H1 (cell line): ENCODE measurements around the gene PACC1. TPM values are rescaled to one million over a fixed set of nuclear protein-coding genes. Genes with fewer than 3 reads are reported as not detected.

ENCODE experiments used
- CTCF ChIA-PET: fragments of 300-600 bp; sonication (Branson Sonifier 250); formaldehyde crosslinking; loops from one replicate; lab custom pipeline; 2021; ENCODE audit not compliant: partially characterized antibody; lab: Charles Lee
- POLR2A ChIA-PET: fragments of 300-600 bp; sonication (Branson Sonifier 250); formaldehyde crosslinking; loops from one replicate; lab custom pipeline; 2021; ENCODE audit warnings: inconsistent platforms; ENCODE audit not compliant: partially characterized antibody; lab: Charles Lee
- DNase-seq, 2 experiments: peaks; one replicate each; pipeline versions ENCODE4 v3.0.0 to v3.0.0-alpha.2; 2010 to 2022; ENCODE audit warnings: low spot score in 2 of 2, low read depth in 1 of 2, mixed read lengths in 1 of 2
- FAIRE-seq: peaks from 2 replicates; lab custom pipeline; 2011; peaks lifted over from hg19 to GRCh38; lab: Jason Lieb, UNC
- H2AFZ ChIP-seq: 2 replicates; pipeline ENCODE4 v1.8.1; 2012; ENCODE audit warnings: low read length, inconsistent platforms
- H2AK5ac ChIP-seq: 2 replicates; pipeline ENCODE4 v1.6.1; 2013; ENCODE audit warnings: low read depth, low read length
- H2BK120ac ChIP-seq: replicated peaks from 2 replicates; pipeline ENCODE3; 2013; ENCODE audit warnings: low read depth, low read length, inconsistent platforms
- H2BK12ac ChIP-seq: 2 replicates; pipeline ENCODE4 v1.6.1; 2013; ENCODE audit warnings: low read depth, low read length
- H2BK15ac ChIP-seq: 2 replicates; pipeline ENCODE4 v1.6.1; 2013; ENCODE audit warnings: low read length
- H2BK20ac ChIP-seq: 2 replicates; pipeline ENCODE4 v1.6.1; 2013; ENCODE audit warnings: low read length
- H2BK5ac ChIP-seq: 2 replicates; pipeline ENCODE4 v1.6.1; 2013; ENCODE audit warnings: low read depth, low read length
- H3K14ac ChIP-seq: 2 replicates; pipeline ENCODE4 v1.6.1; 2013; ENCODE audit warnings: inconsistent platforms; ENCODE audit not compliant: insufficient read length
- H3K18ac ChIP-seq: 2 replicates; pipeline ENCODE4 v1.6.1; 2013; ENCODE audit warnings: low read length; ENCODE audit errors: extremely low read depth
- H3K23ac ChIP-seq: 2 replicates; pipeline ENCODE4 v1.6.1; 2013; ENCODE audit warnings: inconsistent platforms; ENCODE audit not compliant: insufficient read length
- H3K23me2 ChIP-seq: 2 replicates; pipeline ENCODE4 v1.6.1; 2013; ENCODE audit warnings: low read depth, low read length
- H3K27ac ChIP-seq: 2 replicates; pipeline ENCODE4 v1.6.1; 2011; ENCODE audit warnings: low read depth, low read length, inconsistent platforms
- H3K27me3 ChIP-seq, 4 experiments: replicated peaks in 1 of 4; 1 replicate in 1 of 4; 2 replicates in 3 of 4; pipeline versions ENCODE4 v1.6.1 to v1.8.1; 2011 to 2013; ENCODE audit warnings: low read length in 3 of 4, mild to moderate bottlenecking in 3 of 4, inconsistent platforms in 2 of 4, mixed read lengths in 2 of 4, moderate library complexity in 1 of 4; ENCODE audit not compliant: control insufficient read depth in 3 of 4, insufficient read depth in 3 of 4; ENCODE audit errors: extremely low read depth in 1 of 4
- H3K36me3 ChIP-seq, 4 experiments: 2 replicates each; pipeline versions ENCODE4 v1.6.1 to v1.8.1; 2011 to 2013; ENCODE audit warnings: mild to moderate bottlenecking in 4 of 4, low read length in 3 of 4, moderate library complexity in 2 of 4, control low read depth in 1 of 4, inconsistent platforms in 1 of 4; ENCODE audit not compliant: insufficient read depth in 4 of 4, control insufficient read depth in 2 of 4
- H3K4ac ChIP-seq: replicated peaks from 2 replicates; pipeline ENCODE3; 2013; ENCODE audit warnings: low read length, low read depth, mixed read lengths, inconsistent platforms; ENCODE audit not compliant: insufficient read length
- H3K4me1 ChIP-seq, 4 experiments: replicated peaks in 1 of 4; 1 replicate in 1 of 4; 2 replicates in 3 of 4; pipeline versions ENCODE4 v1.6.1 to v1.8.1; 2011 to 2013; ENCODE audit warnings: low read length in 3 of 4, inconsistent platforms in 2 of 4, mixed read lengths in 1 of 4; ENCODE audit not compliant: insufficient read depth in 4 of 4, control insufficient read depth in 3 of 4
- H3K4me2 ChIP-seq, 2 experiments: 2 replicates each; pipeline versions ENCODE4 v1.6.1 to v1.8.1; 2011 to 2013; ENCODE audit warnings: low read depth in 2 of 2, low read length in 2 of 2, control low read depth in 1 of 2, inconsistent platforms in 1 of 2, mild to moderate bottlenecking in 1 of 2; ENCODE audit not compliant: insufficient read depth in 1 of 2
- H3K4me3 ChIP-seq, 4 experiments: fragments of 200-600, 300-600 bp in 1 of 4; sonication (generic), shearing (Covaris generic), sonication (Bioruptor Twin) in 1 of 4; 2 replicates each; pipeline versions ENCODE4 v1.5.1 to v1.8.1; 2011 to 2016; ENCODE audit warnings: low read length in 4 of 4, low read depth in 3 of 4, control low read depth in 2 of 4, inconsistent platforms in 2 of 4, mild to moderate bottlenecking in 2 of 4, mixed read lengths in 1 of 4, moderate library complexity in 1 of 4; ENCODE audit not compliant: insufficient read depth in 2 of 4; ENCODE audit errors: extremely low read depth in 1 of 4
- H3K56ac ChIP-seq: replicated peaks from 2 replicates; pipeline ENCODE3; 2013; ENCODE audit warnings: low read depth, mild to moderate bottlenecking, mixed read lengths, low read length, inconsistent platforms; ENCODE audit not compliant: insufficient read length
- H3K79me1 ChIP-seq: 2 replicates; pipeline ENCODE4 v1.6.1; 2013; ENCODE audit warnings: low read depth, low read length, control low read depth
- H3K79me2 ChIP-seq, 2 experiments: 2 replicates each; pipeline versions ENCODE4 v1.6.1 to v1.8.1; 2012 to 2013; ENCODE audit warnings: low read length in 2 of 2, mild to moderate bottlenecking in 2 of 2, inconsistent platforms in 1 of 2; ENCODE audit not compliant: insufficient read depth in 2 of 2, control insufficient read depth in 1 of 2
- H3K9ac ChIP-seq, 4 experiments: replicated peaks in 1 of 4; 1 replicate in 1 of 4; 2 replicates in 3 of 4; pipeline versions ENCODE4 v1.6.1 to v1.8.1; 2011 to 2013; ENCODE audit warnings: low read depth in 3 of 4, low read length in 3 of 4, control low read depth in 2 of 4, mild to moderate bottlenecking in 2 of 4, moderate library complexity in 2 of 4, inconsistent platforms in 1 of 4; ENCODE audit errors: extremely low read depth in 1 of 4
- H3K9me3 ChIP-seq, 2 experiments: 2 replicates each; pipeline versions ENCODE4 v1.6.1 to v1.8.1; 2012 to 2013; ENCODE audit warnings: mild to moderate bottlenecking in 2 of 2, moderate library complexity in 2 of 2, control low read depth in 1 of 2, inconsistent platforms in 1 of 2, low read depth in 1 of 2, low read length in 1 of 2, mixed read lengths in 1 of 2; ENCODE audit not compliant: insufficient read depth in 2 of 2
- H4K20me1 ChIP-seq, 2 experiments: replicated peaks in 1 of 2; 2 replicates each; pipeline versions ENCODE3 to v1.8.1; 2011 to 2013; ENCODE audit warnings: inconsistent platforms in 2 of 2, low read length in 2 of 2, mild to moderate bottlenecking in 1 of 2; ENCODE audit not compliant: insufficient read depth in 2 of 2, control insufficient read depth in 1 of 2
- H4K5ac ChIP-seq: 2 replicates; pipeline ENCODE4 v1.6.1; 2013; ENCODE audit warnings: low read length, low read depth, mixed read lengths, inconsistent platforms; ENCODE audit not compliant: insufficient read length
- H4K8ac ChIP-seq: 2 replicates; pipeline ENCODE4 v1.8.0; 2013; ENCODE audit warnings: mild to moderate bottlenecking, moderate library complexity, low read length, inconsistent platforms; ENCODE audit not compliant: insufficient read depth; ENCODE audit errors: extremely low read depth
- H4K91ac ChIP-seq: replicated peaks from 2 replicates; pipeline ENCODE3; 2013; ENCODE audit warnings: low read length, mixed read lengths, inconsistent platforms; ENCODE audit not compliant: insufficient read length
- BCL11A ChIP-seq, 2 experiments: IDR thresholded peaks; one replicate each; pipeline ENCODE4 v1.6.1; 2011; ENCODE audit warnings: low read depth in 2 of 2, low read length in 2 of 2, mild to moderate bottlenecking in 2 of 2
- CHD2 ChIP-seq: IDR thresholded peaks from 2 replicates; pipeline ENCODE4 v1.6.1; 2012; ENCODE audit warnings: low read length, improper control_type of control experiment
- RAD21 ChIP-seq, 2 experiments: IDR thresholded peaks in 1 of 2; conservative IDR thresholded peaks in 1 of 2; 2 replicates each; pipeline ENCODE4 v1.6.1; 2011; ENCODE audit warnings: low read depth in 2 of 2, low read length in 2 of 2, improper control_type of control experiment in 1 of 2, inconsistent platforms in 1 of 2, mild to moderate bottlenecking in 1 of 2, moderate library complexity in 1 of 2
- WGBS, 2 experiments: shearing (Covaris generic) in 1 of 2; methylation state at CpG; one replicate each; pipeline versions ENCODE4 v1.1.6 to v1.1.7; 2013 to 2015; ENCODE audit warnings: low lambda C conversion rate in 2 of 2, mixed read lengths in 2 of 2, inconsistent platforms in 1 of 2, low coverage in 1 of 2, missing lambda C conversion rate in 1 of 2; ENCODE audit not compliant: insufficient replicate concordance in 2 of 2, insufficient coverage in 1 of 2, insufficient read length in 1 of 2; ENCODE audit errors: extremely low coverage in 1 of 2, missing lambda C conversion rate in 1 of 2; 5-methylcytosine and 5-hydroxymethylcytosine counted together
- polyA plus RNA-seq, 7 experiments: library from polyadenylated mRNA; depleted of rRNA in 3 of 7; stranded (reverse) in 5 of 7; unstranded in 2 of 7; fragments of >200 nt in 5 of 7; fragments of 200-250 nt in 2 of 7; gene quantifications; 1 replicate in 5 of 7; 2 replicates in 1 of 7; 4 replicates in 1 of 7; pipeline versions ENCODE4 v1.2.1 to v1.2.3, GENCODE V29; 2011 to 2013; ENCODE audit warnings: missing spikeins in 2 of 7, mixed read lengths in 2 of 7
- total RNA-seq: library from RNA; stranded (reverse); fragmentation: NEBNext Ultra II Directional; extraction: Animal tissue kit (Norgen Biotek cat#: 25700); gene quantifications from 2 replicates; pipeline ENCODE4 v1.2.1, GENCODE V29; 2021

PACC1 gene
- total and polyA plus RNA-seq, 2 of the 8 experiments (the other 6 are each of a cell fraction or from before 2014, with no cell fraction given): 18.8 to 23.5 TPM

GRCh38 chr1:212375986-212376385 is 38.7 kb downstream of the PACC1 start:
- H3K27ac ChIP-seq: no peak overlapping the region
- H2AFZ ChIP-seq: no peak overlapping the region
- POLR2A ChIA-PET: interaction anchor here (0.8 to 1.1 kb wide), 3 partner anchors 9 to 292 kb away, joined by 3 to 4 read pairs (median 3); no protein-coding TSS in a partner anchor
- 83% methylated on average over 5 of the region's 5 CpGs; no CpG with 5 or more reads in 1 of the 2 experiments for WGBS, 2 experiments
- no peaks in the 10 kb centered on the region for H3K4me1 ChIP-seq
- no peak for TF ChIP-seq CHD2
- no peak for TF ChIP-seq RAD21 (IDR thresholded peaks at IDR 0.05 in 1 of 2, conservative IDR thresholded peaks at IDR 0.05 in 1 of 2; ENCODE audit: low read depth in 2 of 2, low read length in 2 of 2)
- no peak for TF ChIP-seq BCL11A (IDR thresholded peaks at IDR 0.05; ENCODE audit: low read depth in 2 of 2, low read length in 2 of 2)
- TF ChIP-seq, all 59 proteins: peak for 0
- Histone ChIP-seq H4K8ac (no peak overlapping the region), H3K79me2 (no peaks in the 10 kb centered on the region), H3K79me1 (no peaks in the 10 kb centered on the region), H3K4ac (no peak overlapping the region), H3K9ac (no peak overlapping the region), H3K4me3 (no peak overlapping the region), H2BK20ac (no peak overlapping the region), H4K91ac (no peak overlapping the region), H3K18ac (no peak overlapping the region), H2BK120ac (no peak overlapping the region), H2BK12ac (no peak overlapping the region), H3K14ac (no peak overlapping the region), H3K9me3 (no peaks in the 10 kb centered on the region), H2BK5ac (no peak overlapping the region), H3K27me3 (no peaks in the 10 kb centered on the region), H3K23ac (no peak overlapping the region), H4K5ac (no peak overlapping the region), H2BK15ac (no peak overlapping the region), H3K56ac (no peak overlapping the region), H2AK5ac (no peak overlapping the region), H3K4me2 (no peak overlapping the region), H3K36me3 (peaks cover 8 to 40% (median 14%) of the 10 kb centered on the region in 4 experiments; a peak in 7 of 8 replicates), H3K23me2 (no peaks in the 10 kb centered on the region), H4K20me1 (peaks cover 0 to 5% of the 10 kb centered on the region in 2 experiments)
- FAIRE-seq (no peak), DNase-seq (no peak)
- CTCF ChIA-PET: interaction anchor here (0.6 to 4.3 kb wide), 10 partner anchors 9 to 406 kb away, joined by 3 to 44 read pairs (median 4); no protein-coding TSS in a partner anchor
